ENCODE data around the gene FRMD3.

FRMD3 gene

DNA sequence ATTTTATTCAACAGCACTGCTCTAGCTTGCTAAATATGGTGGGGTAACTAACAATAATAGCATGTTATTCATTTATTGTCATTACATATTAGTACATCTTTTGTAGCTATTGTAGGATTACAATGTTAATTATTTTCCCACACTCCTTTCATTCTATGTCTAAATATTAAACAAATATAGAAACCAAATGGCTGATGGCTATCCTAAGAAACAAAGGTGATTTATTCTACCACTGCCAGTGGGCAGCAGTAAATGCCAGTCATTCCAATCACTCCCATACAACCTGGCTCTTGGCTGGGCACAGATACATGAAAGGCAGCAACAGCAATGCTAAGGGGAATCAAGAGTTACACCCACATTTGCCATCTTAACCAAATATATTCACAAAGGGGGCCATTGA, 84.1 kb downstream of the FRMD3 start:
- H3K36me3 ChIP-seq, result no peaks in the 10 kb centered on the region
- no peaks in the 10 kb centered on the region for H3K9me3 ChIP-seq
- no peak for DNase-seq

DNA sequence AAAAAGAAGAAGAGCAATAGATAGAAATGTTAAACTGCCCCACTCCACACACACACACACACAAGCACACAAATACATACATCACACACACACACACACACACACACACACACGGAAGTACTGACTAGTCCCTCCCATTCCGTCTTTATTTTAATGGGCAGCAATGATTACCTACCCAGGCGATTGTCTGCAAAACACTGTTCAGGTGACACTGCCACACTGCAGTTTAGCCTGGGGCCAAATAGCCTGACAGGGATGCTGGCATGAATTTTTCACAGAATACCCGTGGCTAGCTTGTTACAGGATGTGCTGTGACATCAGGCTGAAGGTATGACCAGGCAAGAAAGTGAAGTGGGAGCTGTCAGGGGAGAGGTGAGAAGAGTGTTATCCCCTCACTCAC, 86.9 kb downstream of the FRMD3 start:
- Histone ChIP-seq H3K27ac (no peak overlapping the region), H3K4me1 (no peaks in the 10 kb centered on the region), H3K36me3 (no peaks in the 10 kb centered on the region), H3K9me3 (no peaks in the 10 kb centered on the region), H3K27me3 (no peaks in the 10 kb centered on the region), H3K4me3 (no peak overlapping the region)
- intact Hi-C loops (cut with DNase I; ENCODE audit: low total_unique reads), result no loop called here
- no peak for DNase-seq
- TF ChIP-seq, protein P1, sequence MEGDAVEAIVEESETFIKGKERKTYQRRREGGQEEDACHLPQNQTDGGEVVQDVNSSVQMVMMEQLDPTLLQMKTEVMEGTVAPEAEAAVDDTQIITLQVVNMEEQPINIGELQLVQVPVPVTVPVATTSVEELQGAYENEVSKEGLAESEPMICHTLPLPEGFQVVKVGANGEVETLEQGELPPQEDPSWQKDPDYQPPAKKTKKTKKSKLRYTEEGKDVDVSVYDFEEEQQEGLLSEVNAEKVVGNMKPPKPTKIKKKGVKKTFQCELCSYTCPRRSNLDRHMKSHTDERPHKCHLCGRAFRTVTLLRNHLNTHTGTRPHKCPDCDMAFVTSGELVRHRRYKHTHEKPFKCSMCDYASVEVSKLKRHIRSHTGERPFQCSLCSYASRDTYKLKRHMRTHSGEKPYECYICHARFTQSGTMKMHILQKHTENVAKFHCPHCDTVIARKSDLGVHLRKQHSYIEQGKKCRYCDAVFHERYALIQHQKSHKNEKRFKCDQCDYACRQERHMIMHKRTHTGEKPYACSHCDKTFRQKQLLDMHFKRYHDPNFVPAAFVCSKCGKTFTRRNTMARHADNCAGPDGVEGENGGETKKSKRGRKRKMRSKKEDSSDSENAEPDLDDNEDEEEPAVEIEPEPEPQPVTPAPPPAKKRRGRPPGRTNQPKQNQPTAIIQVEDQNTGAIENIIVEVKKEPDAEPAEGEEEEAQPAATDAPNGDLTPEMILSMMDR (IDR thresholded peaks at IDR 0.05), result no peak

More for the DNA sequence above, 84.1 kb downstream of the FRMD3 start:
- Histone ChIP-seq H3K27me3 (no peaks in the 10 kb centered on the region), H3K4me3 (no peak overlapping the region), H3K27ac (no peak overlapping the region), H3K4me1 (no peaks in the 10 kb centered on the region)
- intact Hi-C loops (cut with DNase I; ENCODE audit: low total_unique reads), result no loop called here
- TF ChIP-seq, protein P1 (IDR thresholded peaks at IDR 0.05), result no peak

DNA sequence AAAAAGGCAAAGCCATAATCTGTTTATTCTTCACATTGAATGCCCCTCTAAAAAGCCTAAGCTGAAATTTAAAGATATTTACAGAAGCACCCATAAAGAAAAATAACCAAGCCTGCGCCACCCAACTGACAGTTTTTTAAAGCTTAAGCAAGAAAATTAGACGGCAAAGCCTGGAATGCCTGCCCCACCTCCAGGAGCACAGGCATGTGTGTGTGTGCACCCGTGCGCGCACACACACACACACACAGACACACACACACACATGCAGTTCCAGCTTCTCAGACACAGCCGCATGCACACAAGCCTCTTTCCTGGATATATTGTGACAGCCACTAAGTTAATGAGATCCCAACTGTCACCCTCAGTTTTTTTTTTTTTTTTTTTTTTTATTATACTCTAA, 88.2 kb downstream of the FRMD3 start:
- no peaks in the 10 kb centered on the region for H3K9me3 ChIP-seq
- no peaks in the 10 kb centered on the region for H3K36me3 ChIP-seq
- no peak overlapping the region for H3K4me3 ChIP-seq
- peaks cover 0 to 13% (median 7%) of the 10 kb centered on the region in 4 donors for H3K4me1 ChIP-seq
- no peak overlapping the region for H3K27ac ChIP-seq
- TF ChIP-seq, protein P1 (IDR thresholded peaks at IDR 0.05), result no peak
- intact Hi-C loops (cut with DNase I; ENCODE audit: low total_unique reads), result no loop called here
- no peaks in the 10 kb centered on the region for H3K27me3 ChIP-seq
- DNase-seq, result no peak

DNA sequence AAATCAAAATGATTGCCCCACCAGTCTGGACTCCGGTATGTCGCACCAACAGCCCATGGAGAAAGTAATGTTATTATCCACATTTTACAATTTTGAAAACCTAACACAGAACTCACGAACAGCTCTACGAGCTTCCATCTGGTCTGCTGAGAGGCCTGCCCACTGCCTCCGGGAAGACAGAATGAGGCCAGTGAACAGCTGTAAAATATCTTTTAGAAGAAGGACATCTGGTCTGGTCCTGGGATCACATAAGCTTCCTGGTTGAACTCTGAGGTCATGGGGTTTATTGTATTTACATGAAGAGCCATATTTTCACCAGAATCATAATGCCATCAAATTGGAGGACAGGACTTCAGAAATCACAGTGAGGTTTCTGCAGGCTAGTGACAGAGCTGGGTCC, 89.0 kb downstream of the FRMD3 start:
- Histone ChIP-seq H3K27me3 (no peaks in the 10 kb centered on the region), H3K4me1 (peaks cover 0 to 21% (median 15%) of the 10 kb centered on the region in 4 donors), H3K9me3 (no peaks in the 10 kb centered on the region), H3K27ac (no peak overlapping the region), H3K4me3 (no peak overlapping the region), H3K36me3 (no peaks in the 10 kb centered on the region)
- intact Hi-C loops (cut with DNase I; ENCODE audit: low total_unique reads), result no loop called here
- no peak for DNase-seq
- TF ChIP-seq, protein P1 (IDR thresholded peaks at IDR 0.05), result no peak

DNA sequence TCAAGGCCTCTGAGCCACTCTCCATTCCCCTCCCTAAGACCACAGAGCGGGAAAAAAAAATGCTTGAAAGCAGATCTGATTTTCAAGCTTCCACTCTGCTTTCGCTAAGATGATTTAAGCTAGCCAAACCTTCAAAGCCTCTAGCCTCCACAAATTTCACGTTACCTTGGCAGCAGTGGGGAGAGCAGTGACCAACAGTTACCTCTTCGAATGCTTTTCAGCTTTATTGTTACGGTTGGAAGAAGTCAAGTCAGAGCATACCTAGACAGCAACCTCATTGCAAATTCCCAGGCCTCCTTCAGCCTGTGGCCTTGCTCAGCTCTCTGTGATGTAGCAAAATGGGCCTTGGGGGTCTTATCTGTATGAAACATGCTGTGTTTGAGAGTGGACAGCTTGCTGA, 89.6 kb downstream of the FRMD3 start:
- no peak for DNase-seq
- no peaks in the 10 kb centered on the region for H3K36me3 ChIP-seq
- no peaks in the 10 kb centered on the region for H3K9me3 ChIP-seq
- TF ChIP-seq, protein P1 (IDR thresholded peaks at IDR 0.05), result no peak
- no peaks in the 10 kb centered on the region for H3K27me3 ChIP-seq
- H3K4me1 ChIP-seq, result peaks cover 0 to 26% (median 18%) of the 10 kb centered on the region in 4 donors
- H3K27ac ChIP-seq, result no peak overlapping the region
- no peak overlapping the region for H3K4me3 ChIP-seq
- intact Hi-C loops (cut with DNase I; ENCODE audit: low total_unique reads), result no loop called here

DNA sequence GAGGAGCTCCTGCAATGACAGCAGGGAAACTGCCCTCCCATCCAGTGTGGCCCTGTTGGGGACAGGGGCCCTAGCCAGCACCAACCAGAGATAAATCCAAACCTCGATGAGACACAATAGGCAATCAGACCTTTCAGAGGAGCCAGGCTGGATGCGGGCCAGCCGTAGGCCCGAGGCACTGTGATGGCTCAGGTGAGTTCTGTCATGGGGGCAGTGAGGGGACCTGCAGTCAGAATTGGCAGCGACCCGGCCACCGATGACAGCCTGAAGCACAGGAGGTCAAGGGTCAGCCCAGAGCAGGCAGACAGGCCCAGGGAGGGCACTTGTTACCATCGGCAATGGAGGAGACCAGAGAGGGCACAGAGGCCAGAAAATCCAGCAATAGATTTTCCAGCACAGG, 90.8 kb downstream of the FRMD3 start:
- Histone ChIP-seq H3K27me3 (no peaks in the 10 kb centered on the region), H3K4me1 (peaks cover 0 to 27% (median 18%) of the 10 kb centered on the region in 4 donors), H3K36me3 (no peaks in the 10 kb centered on the region), H3K27ac (no peak overlapping the region), H3K9me3 (no peaks in the 10 kb centered on the region), H3K4me3 (no peak overlapping the region)
- intact Hi-C loops (cut with DNase I; ENCODE audit: low total_unique reads), result no loop called here
- TF ChIP-seq, protein P1 (IDR thresholded peaks at IDR 0.05), result no peak
- DNase-seq, result no peak
